Activated T-helper 17 cell treated with anti-CD3 and anti-CD28 coated beads, Interleukin-2, amount 50 U/mL, for 72 hours (primary cell): ENCODE measurements around the gene MIOX. TPM values are rescaled to one million over a fixed set of nuclear protein-coding genes. Genes with fewer than 3 reads are reported as not detected.

Experiments
- total RNA-seq, 2 donors: library from RNA; stranded (reverse); gene quantifications; one replicate each; pipeline ENCODE4 v1.2.3, GENCODE V29; 2022

Gene MIOX
- total RNA-seq, 2 donors from 2014 or later: 0.24 to 0.53 TPM

Other genes starting within 250 kb of the MIOX start
- 10 to 100 TPM; 44.5 to 51.1 TPM for gene TUBGCP6, start 241.8 kb upstream of the MIOX start, total RNA-seq
- 10 to 100 TPM; 66.4 to 67.5 TPM for gene HDAC10, start 235.6 kb upstream of the MIOX start, total RNA-seq
- gene MAPK12, start 225.2 kb upstream of the MIOX start, total RNA-seq: 10 to 100 TPM in 1 of 2 donors, 1 to 10 TPM in 1; 5.0 to 14.8 TPM
- gene MAPK11, start 216.5 kb upstream of the MIOX start, total RNA-seq: 10 to 100 TPM; 20.9 to 21.7 TPM
- 10 to 100 TPM; 29.1 to 30.4 TPM for gene PLXNB2, start 179.2 kb upstream of the MIOX start, total RNA-seq
- 1 to 10 TPM; 3.2 to 6.5 TPM for gene DENND6B, start 159.8 kb upstream of the MIOX start, total RNA-seq
- 10 to 100 TPM; 45.6 to 46.6 TPM for gene PPP6R2, start 143.5 kb upstream of the MIOX start, total RNA-seq
- 100 to 1,000 TPM in 1 of 2 donors, 10 to 100 TPM in 1; 84.2 to 126 TPM for gene SBF1, start 11.8 kb upstream of the MIOX start, total RNA-seq
- gene ADM2, start 5.3 kb upstream of the MIOX start, total RNA-seq: 1 to 10 TPM; 1.3 to 3.7 TPM
- gene LMF2, start 20.8 kb downstream of the MIOX start, total RNA-seq: 10 to 100 TPM; 61.3 to 89.0 TPM
- 100 to 1,000 TPM; 112 to 138 TPM for gene NCAPH2, start 21.4 kb downstream of the MIOX start, total RNA-seq
- gene SCO2, start 38.7 kb downstream of the MIOX start, total RNA-seq: 1 to 10 TPM; 2.8 to 9.9 TPM
- gene TYMP, start 43.2 kb downstream of the MIOX start, total RNA-seq: 10 to 100 TPM; 73.0 to 74.0 TPM
- gene KLHDC7B, start 59.0 kb downstream of the MIOX start, total RNA-seq: 1 to 10 TPM; 4.2 to 4.4 TPM
- gene SYCE3, start 76.1 kb downstream of the MIOX start, total RNA-seq: 1 to 10 TPM in 1 of 2 donors, under 1 TPM in 1; 0.65 to 2.3 TPM
- 10 to 100 TPM; 57.3 to 62.8 TPM for gene CPT1B, start 91.6 kb downstream of the MIOX start, total RNA-seq
- gene CHKB, start 96.0 kb downstream of the MIOX start, total RNA-seq: 10 to 100 TPM; 72.3 to 86.2 TPM
- under 1 TPM; 0.50 to 0.65 TPM for gene MAPK8IP2, start 113.9 kb downstream of the MIOX start, total RNA-seq
- 10 to 100 TPM; 23.6 to 28.3 TPM for gene ARSA, start 141.3 kb downstream of the MIOX start, total RNA-seq
- gene SHANK3, start 186.0 kb downstream of the MIOX start, total RNA-seq: under 1 TPM in 1 of 2 donors, not detected in 1; 0.19 TPM